BE2C (cell line): ENCODE measurements around the gene UPK3B.
A peak's percentile ranks its signal among the peaks of the same experiment; 100 is the strongest.
"Not testable (repeated sequence)": the region's sequence is repeated elsewhere in the genome, so short reads cannot be mapped to it uniquely, and the experiment has no call there.

Experiments used
- DNase-seq: peaks from one replicate; pipeline ENCODE4 v3.0.0-alpha.2; 2020
- H3K27me3 ChIP-seq: fragments of 250-450 bp; sonication (Bioruptor Pico); 2 replicates; pipeline ENCODE4 v1.5.1; 2020; ENCODE audit warnings: mild to moderate bottlenecking
- H3K36me3 ChIP-seq: fragments of 250-450 bp; sonication (Bioruptor Pico); 2 replicates; pipeline ENCODE4 v1.5.1; 2020; ENCODE audit warnings: mild to moderate bottlenecking
- H3K4me1 ChIP-seq: fragments of 250-450 bp; sonication (Bioruptor Pico); 2 replicates; pipeline ENCODE4 v1.5.1; 2020
- H3K4me3 ChIP-seq: 2 replicates; pipeline ENCODE4 v1.5.1; 2011; ENCODE audit warnings: low read depth, low read length
- H3K9me3 ChIP-seq: fragments of 250-450 bp; sonication (Bioruptor Pico); 2 replicates; pipeline ENCODE4 v1.5.1; 2020
- TF ChIP-seq, protein P1 (sequence below): IDR thresholded peaks from 2 replicates; pipeline ENCODE4 v1.5.1; 2012; ENCODE audit warnings: mild to moderate bottlenecking, low read depth, low read length

The UPK3B gene

DNA sequence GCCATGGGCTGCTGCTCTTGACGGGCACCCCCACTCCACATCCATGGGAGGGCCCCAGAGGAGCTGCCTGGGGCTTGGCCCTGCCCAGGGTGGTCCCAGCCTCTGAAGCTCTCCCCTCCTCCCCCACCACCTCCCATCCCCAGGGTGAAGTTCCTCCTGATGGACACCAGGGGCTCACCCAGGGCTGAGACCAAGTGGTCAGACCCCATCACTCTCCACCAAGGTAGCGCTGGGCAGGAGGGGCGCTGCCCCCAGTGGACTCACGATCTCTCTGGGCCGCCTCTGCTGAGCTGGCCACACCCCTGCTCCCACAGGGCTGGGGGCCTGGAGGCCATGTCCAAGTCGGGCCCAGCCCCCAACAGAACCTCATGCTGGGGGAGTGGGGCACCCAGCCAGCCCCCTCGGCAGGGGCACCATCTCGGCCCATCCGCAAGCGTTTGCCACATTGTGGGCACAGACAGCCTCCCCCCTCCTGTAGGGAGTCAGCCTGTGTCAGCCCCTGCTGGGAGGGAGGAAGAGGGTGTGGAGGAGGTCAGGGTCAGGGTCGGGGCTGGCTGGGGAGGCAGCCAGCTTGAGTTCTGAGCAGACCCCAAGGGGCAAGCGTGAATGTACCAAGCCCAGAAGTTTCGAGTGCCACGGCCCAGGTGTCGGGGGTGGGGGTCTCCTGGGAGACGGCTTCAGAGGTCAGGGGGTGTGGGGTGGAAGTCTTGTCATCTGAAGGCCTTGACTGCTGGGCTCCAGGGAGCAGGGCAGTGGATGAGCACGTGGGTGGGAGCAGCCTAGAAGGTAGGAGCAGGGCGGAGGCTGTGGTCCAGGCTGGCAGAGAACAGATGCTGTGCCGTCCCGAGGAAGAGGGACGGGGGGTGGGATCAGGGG, 2.8 kb downstream of the UPK3B start:
- DNase-seq = peak; percentile 46
- no peaks in the 10 kb centered on the region; the same call in 1 of the 2 replicates for H3K4me1 ChIP-seq
- TF ChIP-seq, protein P1, sequence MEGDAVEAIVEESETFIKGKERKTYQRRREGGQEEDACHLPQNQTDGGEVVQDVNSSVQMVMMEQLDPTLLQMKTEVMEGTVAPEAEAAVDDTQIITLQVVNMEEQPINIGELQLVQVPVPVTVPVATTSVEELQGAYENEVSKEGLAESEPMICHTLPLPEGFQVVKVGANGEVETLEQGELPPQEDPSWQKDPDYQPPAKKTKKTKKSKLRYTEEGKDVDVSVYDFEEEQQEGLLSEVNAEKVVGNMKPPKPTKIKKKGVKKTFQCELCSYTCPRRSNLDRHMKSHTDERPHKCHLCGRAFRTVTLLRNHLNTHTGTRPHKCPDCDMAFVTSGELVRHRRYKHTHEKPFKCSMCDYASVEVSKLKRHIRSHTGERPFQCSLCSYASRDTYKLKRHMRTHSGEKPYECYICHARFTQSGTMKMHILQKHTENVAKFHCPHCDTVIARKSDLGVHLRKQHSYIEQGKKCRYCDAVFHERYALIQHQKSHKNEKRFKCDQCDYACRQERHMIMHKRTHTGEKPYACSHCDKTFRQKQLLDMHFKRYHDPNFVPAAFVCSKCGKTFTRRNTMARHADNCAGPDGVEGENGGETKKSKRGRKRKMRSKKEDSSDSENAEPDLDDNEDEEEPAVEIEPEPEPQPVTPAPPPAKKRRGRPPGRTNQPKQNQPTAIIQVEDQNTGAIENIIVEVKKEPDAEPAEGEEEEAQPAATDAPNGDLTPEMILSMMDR = peak; percentile 40
- H3K9me3 ChIP-seq = no peaks in the 10 kb centered on the region
- H3K4me3 ChIP-seq = no peak overlapping the region
- H3K36me3 ChIP-seq = no peaks in the 10 kb centered on the region
- no peaks in the 10 kb centered on the region for H3K27me3 ChIP-seq

DNA sequence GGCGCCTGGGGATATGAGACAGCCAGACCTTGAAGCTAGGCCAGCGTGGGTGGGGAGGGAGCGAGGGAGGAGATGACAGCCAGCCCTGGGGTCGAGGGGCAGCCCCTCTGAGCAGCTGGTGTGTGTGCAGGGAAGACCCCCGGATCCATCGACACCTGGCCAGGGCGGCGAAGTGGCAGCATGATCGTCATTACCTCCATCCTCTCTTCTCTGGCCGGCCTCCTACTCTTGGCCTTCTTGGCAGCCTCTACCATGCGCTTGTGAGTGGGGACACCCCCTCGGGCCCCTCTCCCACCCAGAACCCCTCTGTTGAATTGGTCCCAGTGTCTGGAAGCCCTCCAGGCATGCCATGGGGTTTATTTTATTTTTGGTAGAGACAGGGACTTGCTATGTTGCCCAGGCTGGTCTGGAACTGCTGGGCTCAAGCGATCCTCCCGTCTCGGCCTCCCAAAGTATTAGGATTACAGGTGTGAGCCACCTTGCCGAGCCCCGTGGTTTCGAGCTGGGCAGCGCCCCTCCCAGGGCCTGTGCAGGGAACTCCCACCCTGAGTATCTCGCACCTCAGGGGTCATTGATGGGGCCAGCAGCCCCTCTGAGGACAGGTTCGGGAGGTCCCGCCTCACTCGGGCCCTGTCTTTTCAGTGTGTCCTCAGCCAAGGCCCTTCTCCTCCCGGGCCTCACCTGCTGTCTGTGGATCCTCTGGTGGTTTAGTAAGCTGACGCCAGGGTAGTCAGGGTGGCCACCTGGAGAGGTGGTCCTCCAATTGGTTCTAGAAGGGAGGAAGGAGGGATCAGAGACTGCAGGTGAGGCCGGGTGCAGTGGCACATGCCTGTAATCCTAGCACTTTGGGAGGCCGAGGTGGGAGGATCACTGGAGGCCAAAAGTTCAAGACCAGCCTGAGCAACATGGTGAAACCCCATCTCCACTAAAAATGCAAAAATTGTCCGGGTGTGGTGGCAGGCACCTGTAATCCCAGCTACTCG, 3.8 kb downstream of the UPK3B start:
- Histone ChIP-seq H3K9me3 (no peaks in the 10 kb centered on the region), H3K4me1 (no peaks in the 10 kb centered on the region; the same call in 1 of the 2 replicates), H3K4me3 (no peak overlapping the region), H3K36me3 (no peaks in the 10 kb centered on the region), H3K27me3 (no peaks in the 10 kb centered on the region)
- TF ChIP-seq, protein P1 = no peak
- no peak for DNase-seq

DNA sequence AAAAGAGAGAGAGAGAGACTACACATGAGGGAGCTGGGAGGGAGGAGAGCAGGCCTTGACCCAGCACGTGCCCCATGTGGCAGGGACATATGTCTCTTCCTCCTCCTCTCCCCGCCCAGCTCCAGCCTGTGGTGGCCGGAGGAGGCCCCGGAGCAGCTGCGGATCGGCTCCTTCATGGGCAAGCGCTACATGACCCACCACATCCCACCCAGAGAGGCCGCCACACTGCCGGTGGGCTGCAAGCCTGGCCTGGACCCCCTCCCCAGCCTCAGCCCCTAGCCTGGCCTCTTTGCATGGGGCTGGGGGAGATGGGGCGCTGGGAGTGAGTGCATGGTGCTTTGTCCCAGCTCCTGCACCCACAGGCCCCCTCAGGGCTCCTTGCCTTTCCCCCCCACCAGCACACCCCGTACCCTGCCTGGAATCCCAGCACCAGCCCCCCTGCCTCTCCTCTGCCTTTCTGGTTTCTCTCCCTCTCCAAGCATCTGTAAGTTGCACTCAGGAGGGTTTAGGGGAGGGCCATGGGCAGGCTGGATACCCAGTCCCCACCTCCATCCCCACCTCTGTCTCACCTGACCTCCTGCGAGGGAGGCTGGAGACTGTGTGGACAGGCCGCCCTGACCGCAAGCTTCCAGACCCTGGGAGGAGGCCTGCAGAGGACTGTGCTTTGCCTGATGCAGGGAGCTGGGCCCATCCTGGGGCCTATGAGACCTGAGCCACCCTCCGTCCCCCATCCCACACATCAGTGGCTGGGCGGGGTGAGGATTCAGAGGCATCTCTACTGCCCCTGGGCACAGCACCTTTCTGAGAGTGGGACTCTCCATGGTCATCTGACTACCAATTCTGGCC, 4.8 kb downstream of the UPK3B start:
- Histone ChIP-seq H3K36me3 (no peaks in the 10 kb centered on the region), H3K4me3 (no peak overlapping the region), H3K4me1 (no peaks in the 10 kb centered on the region; the same call in 1 of the 2 replicates), H3K27me3 (no peaks in the 10 kb centered on the region), H3K9me3 (no peaks in the 10 kb centered on the region)
- DNase-seq = no peak
- TF ChIP-seq, protein P1 = no peak

DNA sequence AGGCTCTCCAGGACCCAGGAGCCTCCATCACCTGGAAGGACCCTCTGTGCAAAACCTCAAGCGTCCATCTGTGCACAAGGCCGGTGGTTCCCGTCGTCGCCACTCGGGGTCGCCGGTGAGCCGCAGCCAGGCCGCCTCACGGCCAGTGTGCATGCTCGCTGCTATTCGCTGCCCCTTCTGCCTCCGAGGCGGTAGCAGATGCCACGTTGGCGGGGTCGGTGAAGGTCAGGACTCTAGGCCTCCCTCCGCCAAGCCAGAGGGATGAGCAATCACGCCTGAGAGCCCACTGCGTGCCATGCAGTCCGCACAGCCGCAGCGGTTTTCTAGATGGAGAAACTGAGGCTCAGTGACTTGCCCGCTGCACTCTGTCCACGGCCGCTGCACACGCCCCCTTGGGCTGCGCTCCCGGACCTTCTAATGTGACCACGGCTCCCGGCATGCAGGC, 5.7 kb downstream of the UPK3B start:
- no peaks in the 10 kb centered on the region for H3K9me3 ChIP-seq
- H3K4me1 ChIP-seq = no peaks in the 10 kb centered on the region; the same call in 1 of the 2 replicates
- peak overlapping the region; percentile 52 for H3K4me3 ChIP-seq
- no peaks in the 10 kb centered on the region for H3K27me3 ChIP-seq
- H3K36me3 ChIP-seq = no peaks in the 10 kb centered on the region
- TF ChIP-seq, protein P1 = peak; percentile 74
- peak; percentile 85 for DNase-seq

DNA sequence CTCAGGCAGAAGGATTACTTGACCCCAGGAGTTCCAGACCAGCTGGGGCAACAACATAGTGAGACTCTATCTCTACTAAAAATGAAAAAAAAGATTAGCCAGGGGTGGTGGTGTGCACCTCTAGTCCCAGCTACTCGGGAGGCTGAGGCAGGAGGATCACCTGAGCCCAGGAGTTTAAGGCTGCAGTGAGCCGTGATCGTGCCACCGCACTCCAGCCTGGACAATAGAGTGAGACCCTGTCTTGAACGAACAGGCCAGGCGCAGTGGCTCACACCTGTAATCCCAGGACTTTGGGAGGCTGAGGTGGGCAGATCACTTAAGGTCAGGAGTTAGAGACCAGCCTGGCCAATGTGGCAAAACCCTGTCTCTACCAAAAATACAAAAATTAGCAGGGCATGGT, 6.6 kb downstream of the UPK3B start:
- not testable (repeated sequence) for DNase-seq, H3K9me3 ChIP-seq, H3K36me3 ChIP-seq, H3K27me3 ChIP-seq, H3K4me1 ChIP-seq, H3K4me3 ChIP-seq

DNA sequence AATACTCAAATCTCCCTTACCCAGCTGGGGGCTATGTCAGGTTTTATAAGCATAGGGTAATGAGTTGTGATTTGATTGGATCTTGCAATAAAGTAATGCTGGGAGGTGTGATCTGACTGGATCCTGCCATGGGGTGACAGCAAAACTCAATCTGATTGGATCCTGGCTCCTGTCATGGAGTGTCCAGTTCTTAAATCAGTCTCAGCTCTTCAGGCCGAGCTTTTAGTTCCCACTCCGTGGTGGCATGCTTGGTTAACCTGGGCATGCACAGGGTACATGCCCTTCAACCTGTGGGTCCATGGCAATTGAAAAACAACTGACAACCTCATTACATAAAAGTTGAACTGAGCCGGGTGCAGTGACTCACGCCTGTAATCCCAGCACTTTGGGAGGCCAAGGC, 15.8 kb downstream of the UPK3B start:
- H3K9me3 ChIP-seq, DNase-seq, H3K36me3 ChIP-seq, H3K27me3 ChIP-seq, H3K4me3 ChIP-seq, H3K4me1 ChIP-seq: not testable (repeated sequence)

DNA sequence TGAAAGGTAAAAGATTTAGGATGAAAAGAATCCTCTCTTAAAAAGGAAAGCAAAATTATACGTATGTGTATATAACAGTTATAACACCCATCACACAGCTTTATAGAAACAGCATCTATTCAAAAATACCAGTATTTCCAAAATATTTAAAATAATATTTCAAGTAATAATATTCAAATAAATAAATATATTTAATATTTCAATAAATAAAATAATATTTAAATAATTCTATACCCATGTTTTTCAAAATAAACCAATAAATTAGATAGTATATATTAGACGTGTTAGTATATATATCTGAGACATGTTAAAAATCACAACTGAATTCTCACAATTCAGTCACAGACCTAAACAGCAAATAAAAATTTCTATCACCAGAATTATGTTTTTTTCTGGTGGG, 21.3 kb downstream of the UPK3B start:
- not testable (repeated sequence) for H3K27me3 ChIP-seq, H3K4me1 ChIP-seq, H3K9me3 ChIP-seq, H3K4me3 ChIP-seq, DNase-seq, H3K36me3 ChIP-seq

DNA sequence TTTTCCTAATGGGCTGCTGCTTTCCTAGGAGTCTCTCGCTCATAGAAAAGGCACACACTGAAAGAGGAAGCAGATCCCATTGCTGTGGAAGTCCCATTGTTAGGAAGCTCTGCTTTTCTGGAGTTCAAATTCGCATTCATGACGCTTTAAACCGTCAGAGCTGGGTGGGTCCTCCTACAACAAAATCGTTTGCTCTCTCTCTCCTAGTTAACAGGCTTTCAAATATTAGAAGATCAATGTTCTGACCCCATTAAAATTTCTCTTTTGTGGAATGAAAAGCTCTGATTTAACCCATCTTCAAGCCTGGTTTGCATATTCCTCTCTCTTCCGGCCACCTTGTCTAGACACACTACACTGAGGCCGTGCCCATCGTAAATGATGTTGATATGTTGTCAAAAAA, 32.8 kb downstream of the UPK3B start, which contains the start of gene SPDYE16:
SPDYE16 (minus strand) TSS at position 101 of the 400 bp plus-strand sequence. CDS start 1,838 bp downstream, outside the sequence.
- DNase-seq, H3K9me3 ChIP-seq, H3K4me1 ChIP-seq, H3K27me3 ChIP-seq, H3K36me3 ChIP-seq, H3K4me3 ChIP-seq: not testable (repeated sequence)

DNA sequence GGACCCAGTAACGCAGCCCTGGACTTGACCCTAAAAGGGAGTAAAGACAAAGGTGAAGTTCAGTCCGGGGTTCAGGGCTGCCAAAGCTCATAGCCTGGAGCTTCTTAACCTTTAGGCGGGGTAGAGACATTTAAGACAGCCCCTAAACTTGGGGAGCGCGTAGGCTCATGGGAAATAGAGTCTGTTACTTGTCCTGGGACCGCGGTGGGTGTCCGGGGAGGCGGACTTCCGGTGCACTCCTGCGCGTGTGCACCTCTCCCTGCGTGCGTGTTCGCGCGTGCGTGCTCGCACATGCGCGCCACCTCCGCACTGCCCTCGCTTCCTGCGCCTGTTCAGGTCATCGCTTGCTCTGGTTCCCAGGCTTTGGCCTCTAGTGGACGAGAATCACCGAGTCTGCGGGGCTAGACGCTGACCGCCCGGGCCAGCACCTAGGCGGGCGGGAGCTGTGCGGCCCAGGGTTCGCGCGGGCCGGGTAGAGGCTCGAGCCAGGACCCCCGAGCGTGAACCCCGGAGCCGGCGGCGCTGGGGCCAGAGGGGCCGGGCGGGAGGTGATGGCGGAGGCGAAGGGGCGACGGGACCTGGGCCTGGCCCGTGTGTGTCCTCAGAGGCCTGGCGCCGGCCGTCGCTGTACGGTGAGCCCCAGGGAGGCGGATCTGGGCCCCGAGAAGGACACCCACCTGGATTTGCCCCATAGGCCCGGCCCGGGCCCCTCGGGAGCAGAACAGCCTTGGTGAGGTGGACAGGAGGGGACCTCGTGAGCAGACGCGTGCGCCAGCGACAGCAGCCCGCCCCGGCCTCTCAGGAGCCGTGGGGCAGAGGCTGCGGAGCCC, 38.9 kb downstream of the UPK3B start:
- not testable (repeated sequence) for H3K27me3 ChIP-seq, H3K9me3 ChIP-seq, H3K36me3 ChIP-seq, H3K4me1 ChIP-seq
- peak; percentile 86 for DNase-seq
- peak overlapping the region; percentile 80 for H3K4me3 ChIP-seq
